Fibroblast of villous mesenchyme (primary cell): Measurements from ENCODE around the gene DOCK2. TPM values are rescaled to one million over a fixed set of nuclear protein-coding genes. Genes with fewer than 3 reads are reported as not detected.

Source experiments
- DNase-seq: peaks from one replicate; pipeline ENCODE4 v3.0.0-alpha.2; 2010; ENCODE audit warnings: low read depth
- H3K4me3 ChIP-seq: 2 replicates; pipeline ENCODE4 v1.5.1; 2011; ENCODE audit warnings: low read depth, mild to moderate bottlenecking, low read length
- total RNA-seq: library from RNA; depleted of rRNA; stranded (reverse); fragments of >200 nt; gene quantifications from 2 replicates; pipeline ENCODE4 v1.2.3, GENCODE V29; 2012
- TF ChIP-seq, protein P1 (sequence below): IDR thresholded peaks from 2 replicates; pipeline ENCODE4 v1.5.1; 2012; ENCODE audit warnings: low read depth, mild to moderate bottlenecking, low read length; ENCODE audit not compliant: insufficient read depth

Gene DOCK2
- total RNA-seq, 1 donor: 7.3 TPM

DNA sequence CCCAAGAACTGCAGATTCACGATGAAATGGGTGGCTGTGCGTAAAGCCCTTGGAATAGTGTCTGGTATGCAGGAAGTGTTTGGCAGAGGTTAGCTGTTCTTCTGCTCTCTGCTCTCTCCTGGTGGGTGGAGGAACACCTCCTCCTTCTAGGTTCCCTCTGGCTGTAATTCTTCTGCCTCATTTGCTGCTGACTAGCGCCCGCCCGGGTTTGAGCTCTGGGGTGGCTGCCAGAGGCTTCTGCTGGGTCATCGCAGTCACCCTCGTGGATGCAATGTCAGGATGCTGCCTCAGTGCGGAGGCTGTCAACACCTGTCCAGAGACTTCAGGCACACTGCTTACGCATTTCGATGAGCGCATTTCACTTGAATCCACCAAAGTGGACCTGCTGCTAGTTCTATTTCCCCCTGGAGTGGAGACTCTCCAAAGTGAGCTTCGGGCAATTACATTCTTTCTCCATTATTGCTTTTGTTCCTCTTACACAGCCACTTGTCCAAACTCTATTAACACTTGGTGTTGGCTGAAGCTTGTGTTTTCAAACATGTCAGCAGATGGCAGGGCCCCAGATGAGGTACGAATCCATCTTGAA is 11.7 kb downstream of the DOCK2 start:
- TF ChIP-seq, protein P1, sequence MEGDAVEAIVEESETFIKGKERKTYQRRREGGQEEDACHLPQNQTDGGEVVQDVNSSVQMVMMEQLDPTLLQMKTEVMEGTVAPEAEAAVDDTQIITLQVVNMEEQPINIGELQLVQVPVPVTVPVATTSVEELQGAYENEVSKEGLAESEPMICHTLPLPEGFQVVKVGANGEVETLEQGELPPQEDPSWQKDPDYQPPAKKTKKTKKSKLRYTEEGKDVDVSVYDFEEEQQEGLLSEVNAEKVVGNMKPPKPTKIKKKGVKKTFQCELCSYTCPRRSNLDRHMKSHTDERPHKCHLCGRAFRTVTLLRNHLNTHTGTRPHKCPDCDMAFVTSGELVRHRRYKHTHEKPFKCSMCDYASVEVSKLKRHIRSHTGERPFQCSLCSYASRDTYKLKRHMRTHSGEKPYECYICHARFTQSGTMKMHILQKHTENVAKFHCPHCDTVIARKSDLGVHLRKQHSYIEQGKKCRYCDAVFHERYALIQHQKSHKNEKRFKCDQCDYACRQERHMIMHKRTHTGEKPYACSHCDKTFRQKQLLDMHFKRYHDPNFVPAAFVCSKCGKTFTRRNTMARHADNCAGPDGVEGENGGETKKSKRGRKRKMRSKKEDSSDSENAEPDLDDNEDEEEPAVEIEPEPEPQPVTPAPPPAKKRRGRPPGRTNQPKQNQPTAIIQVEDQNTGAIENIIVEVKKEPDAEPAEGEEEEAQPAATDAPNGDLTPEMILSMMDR: no peak
- DNase-seq: no peak
- no peak overlapping the region for H3K4me3 ChIP-seq

DNA sequence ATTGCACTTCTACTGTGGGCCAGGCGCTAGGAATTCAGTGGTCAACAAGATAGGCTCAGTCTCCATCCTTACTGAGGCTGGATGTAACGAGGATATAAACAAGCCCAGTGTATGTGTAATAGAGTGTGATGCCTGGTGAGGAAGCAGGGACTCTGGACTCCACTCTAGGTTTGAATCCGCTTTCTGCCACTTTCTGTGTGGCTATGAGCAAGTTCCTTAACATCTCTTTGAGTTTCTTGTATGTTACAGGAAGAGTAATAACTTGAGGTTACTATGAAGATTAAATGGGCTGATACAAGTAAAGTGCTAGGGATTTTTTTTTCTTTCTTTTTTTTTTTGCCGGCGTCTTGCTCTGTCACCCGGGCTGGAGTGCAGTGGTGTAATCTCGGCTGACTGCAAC is 12.4 kb downstream of the DOCK2 start:
- DNase-seq: no peak
- H3K4me3 ChIP-seq: no peak overlapping the region
- TF ChIP-seq, protein P1: no peak

DNA sequence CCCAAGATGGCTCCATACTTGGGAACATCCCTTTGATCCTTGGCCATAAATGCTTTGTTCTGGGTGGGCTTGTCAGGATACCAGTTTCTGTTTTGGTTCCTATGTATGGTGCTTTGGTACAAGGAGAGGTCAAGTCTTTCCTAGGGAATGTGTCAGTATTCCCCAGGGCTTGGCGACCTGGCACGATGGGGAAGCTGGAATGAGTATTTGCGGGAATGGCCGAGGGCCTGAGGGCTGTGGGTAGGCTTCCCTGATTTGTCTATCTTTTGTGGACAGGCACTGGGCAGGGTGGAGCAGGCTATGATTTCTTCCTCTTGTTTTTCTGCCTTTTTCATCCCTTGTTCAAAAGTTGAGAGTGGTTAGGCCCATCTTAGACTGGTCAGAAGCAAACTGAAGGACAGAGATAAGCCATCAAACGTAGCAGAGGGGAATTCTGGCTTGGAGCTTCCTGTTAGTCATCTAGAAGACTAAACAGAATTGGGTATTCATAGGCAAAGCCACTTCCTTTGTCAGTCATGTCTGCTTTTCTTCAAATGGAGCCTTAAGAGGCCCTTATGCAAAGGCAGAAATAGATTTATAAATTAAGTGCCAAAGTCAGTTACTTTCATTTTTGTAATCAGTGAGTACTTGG is 13.7 kb downstream of the DOCK2 start:
- peak; percentile 80 for DNase-seq
- no peak overlapping the region for H3K4me3 ChIP-seq
- TF ChIP-seq, protein P1: no peak

DNA sequence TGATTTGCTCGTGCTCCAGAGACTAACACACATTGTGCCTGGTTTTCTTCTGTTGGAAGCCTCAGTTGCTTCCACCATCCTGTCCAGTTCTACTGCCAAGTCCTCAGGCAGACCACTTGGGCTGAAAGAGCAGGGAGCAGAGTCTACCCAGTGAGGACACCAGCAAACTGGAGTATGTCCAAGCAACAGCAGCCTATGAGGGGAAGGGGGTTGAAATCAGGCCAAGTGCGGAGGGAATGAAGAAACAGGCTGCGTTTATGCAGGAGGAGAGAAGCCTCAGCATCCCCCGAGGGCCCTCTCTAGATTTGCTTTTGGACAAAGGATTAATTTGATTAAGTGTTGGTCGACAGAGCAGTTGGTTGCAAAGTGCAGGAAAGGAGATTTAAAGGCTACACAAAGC is 14.5 kb downstream of the DOCK2 start:
- TF ChIP-seq, protein P1: no peak
- H3K4me3 ChIP-seq: no peak overlapping the region
- no peak for DNase-seq

DNA sequence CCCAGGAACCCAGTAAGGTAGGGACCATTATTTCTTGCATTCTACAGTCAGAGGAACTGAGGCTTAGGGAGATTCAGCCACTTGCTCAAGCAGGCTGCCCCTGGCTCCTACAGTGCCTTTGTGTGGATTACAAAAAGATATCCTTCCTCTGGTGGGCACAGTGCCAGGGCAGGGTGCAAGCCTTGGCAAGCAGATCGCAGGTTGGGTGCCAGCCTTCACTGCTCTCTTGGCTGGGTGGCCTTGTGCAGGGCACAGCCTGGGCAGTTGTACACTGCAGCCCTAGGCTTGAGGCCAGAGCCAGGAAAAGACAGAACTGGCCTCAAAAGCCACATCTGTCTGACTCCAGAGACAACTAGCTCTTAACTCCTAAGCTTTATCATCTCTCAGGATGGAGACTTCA is 15.0 kb downstream of the DOCK2 start:
- DNase-seq: no peak
- H3K4me3 ChIP-seq: no peak overlapping the region
- TF ChIP-seq, protein P1: no peak

DNA sequence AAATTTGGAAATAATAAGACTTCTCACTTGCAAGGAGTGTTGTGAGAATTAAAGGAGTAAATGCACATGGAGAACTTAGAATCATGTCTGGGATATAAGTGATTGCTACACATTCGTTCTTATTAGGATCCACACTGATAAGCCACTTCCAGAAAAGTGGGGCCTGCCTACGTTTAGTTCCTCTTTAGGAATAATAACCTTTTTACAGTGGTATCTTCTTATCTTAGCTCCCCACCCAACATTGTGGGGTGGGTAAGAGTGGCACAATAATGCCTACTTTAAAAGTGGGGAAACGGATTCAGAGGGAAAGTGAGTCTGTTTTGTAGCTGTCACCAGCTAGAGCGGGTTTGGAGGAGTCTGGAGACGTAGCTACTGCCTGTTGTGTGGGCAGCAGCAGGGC is 16.0 kb downstream of the DOCK2 start:
- DNase-seq: no peak
- no peak overlapping the region for H3K4me3 ChIP-seq
- TF ChIP-seq, protein P1: no peak

DNA sequence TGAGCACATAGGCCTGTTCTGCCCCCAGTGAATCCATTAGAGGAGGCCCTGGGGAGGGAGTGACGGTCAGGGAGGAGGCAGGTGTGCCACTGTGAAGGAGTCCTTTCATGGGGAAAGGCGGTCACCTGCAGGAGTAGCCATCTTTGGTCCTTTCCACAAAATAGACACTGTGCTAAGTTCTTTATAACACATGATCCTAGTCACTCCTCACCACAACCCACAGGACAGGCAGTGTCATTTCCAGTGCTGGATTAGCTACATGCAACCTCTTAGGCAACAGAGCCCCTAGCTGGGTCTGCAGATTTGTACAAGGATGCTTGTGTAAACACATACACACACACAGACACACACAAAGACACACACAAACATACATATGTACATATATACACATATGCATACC is 18.3 kb downstream of the DOCK2 start:
- H3K4me3 ChIP-seq: no peak overlapping the region
- TF ChIP-seq, protein P1: no peak
- no peak for DNase-seq
